BJ (cell line): ENCODE data around the gene AMZ1. TPM values are rescaled to one million over a fixed set of nuclear protein-coding genes. Genes with fewer than 3 reads are reported as not detected.

ENCODE experiments used
- CTCF ChIA-PET: fragments of 350-600 bp; formaldehyde crosslinking; extraction: SDS; loops from one replicate; lab custom pipeline; 2021; ENCODE audit warnings: antibody characterized with exemption, inconsistent platforms; lab: Yijun Ruan, JAX
- POLR2A ChIA-PET: fragments of 300-600 bp; sonication (Branson Sonifier 250); formaldehyde crosslinking; extraction: SDS; loops from one replicate; lab custom pipeline; 2021; ENCODE audit warnings: antibody characterized with exemption; lab: Charles Lee
- DNase-seq: peaks from one replicate; pipeline ENCODE4 v3.0.0-alpha.2; 2011; ENCODE audit warnings: low read depth
- H3K27me3 ChIP-seq: 2 replicates; pipeline ENCODE4 v1.6.0; 2011; ENCODE audit warnings: low read length; ENCODE audit not compliant: control insufficient read depth, insufficient read depth
- H3K36me3 ChIP-seq: 2 replicates; pipeline ENCODE4 v1.5.1; 2011; ENCODE audit warnings: low read length; ENCODE audit not compliant: control insufficient read depth, insufficient read depth
- H3K4me3 ChIP-seq: 2 replicates; pipeline ENCODE4 v1.5.1; 2011; ENCODE audit warnings: low read depth, mild to moderate bottlenecking, control low read depth, low read length
- polyA plus RNA-seq: library from polyadenylated mRNA; depleted of rRNA; stranded (reverse); fragments of >200 nt; gene quantifications from 2 replicates; pipeline ENCODE4 v1.2.3, GENCODE V29; 2011
- TF ChIP-seq, protein P1 (sequence below): IDR thresholded peaks from 2 replicates; pipeline ENCODE4 v1.5.1; 2011; ENCODE audit warnings: low read depth, mild to moderate bottlenecking, control low read depth, inconsistent platforms, low read length, moderate library complexity; ENCODE audit not compliant: insufficient read depth

The AMZ1 gene
- polyA plus RNA-seq, 1 experiment: 3.7 TPM

DNA sequence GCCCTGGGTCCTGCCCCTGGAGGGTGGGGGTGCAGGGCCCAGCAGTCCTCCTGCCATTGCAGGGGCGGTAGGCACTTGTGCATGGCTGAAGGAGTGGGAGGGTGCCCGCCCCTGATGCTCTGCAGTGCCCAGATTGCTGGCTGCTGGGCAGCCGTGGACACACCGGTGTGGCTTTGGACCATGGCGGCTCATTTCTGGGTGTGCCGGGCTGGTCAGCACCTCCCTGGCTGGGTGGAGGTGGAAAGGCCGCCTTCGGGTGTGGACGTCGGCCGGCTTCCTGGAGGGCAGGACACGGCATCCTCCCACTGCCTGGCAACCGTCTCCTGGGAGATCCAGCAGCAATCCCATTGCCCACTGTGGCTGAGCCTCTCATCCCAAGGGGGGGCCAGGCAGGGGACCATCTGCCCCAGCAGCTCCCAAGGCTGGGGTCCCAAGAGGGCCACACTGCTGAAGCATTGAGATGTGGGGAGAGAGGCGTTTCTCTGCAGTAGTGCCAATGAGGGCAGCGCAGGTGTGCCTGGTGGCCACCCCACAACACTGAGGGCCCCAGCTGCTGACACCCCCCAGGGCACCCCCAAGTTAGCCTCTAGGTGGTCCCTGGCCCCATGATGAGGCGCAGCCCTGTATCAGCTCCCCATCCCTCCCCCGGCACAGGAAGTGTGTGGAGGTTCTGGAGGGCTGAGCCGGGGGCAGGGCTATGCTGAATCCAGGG lies 43.3 kb upstream of the AMZ1 start:
- Histone ChIP-seq H3K36me3 (peaks cover 20% of the 10 kb centered on the region), H3K4me3 (no peak overlapping the region), H3K27me3 (no peaks in the 10 kb centered on the region)
- TF ChIP-seq, protein P1, sequence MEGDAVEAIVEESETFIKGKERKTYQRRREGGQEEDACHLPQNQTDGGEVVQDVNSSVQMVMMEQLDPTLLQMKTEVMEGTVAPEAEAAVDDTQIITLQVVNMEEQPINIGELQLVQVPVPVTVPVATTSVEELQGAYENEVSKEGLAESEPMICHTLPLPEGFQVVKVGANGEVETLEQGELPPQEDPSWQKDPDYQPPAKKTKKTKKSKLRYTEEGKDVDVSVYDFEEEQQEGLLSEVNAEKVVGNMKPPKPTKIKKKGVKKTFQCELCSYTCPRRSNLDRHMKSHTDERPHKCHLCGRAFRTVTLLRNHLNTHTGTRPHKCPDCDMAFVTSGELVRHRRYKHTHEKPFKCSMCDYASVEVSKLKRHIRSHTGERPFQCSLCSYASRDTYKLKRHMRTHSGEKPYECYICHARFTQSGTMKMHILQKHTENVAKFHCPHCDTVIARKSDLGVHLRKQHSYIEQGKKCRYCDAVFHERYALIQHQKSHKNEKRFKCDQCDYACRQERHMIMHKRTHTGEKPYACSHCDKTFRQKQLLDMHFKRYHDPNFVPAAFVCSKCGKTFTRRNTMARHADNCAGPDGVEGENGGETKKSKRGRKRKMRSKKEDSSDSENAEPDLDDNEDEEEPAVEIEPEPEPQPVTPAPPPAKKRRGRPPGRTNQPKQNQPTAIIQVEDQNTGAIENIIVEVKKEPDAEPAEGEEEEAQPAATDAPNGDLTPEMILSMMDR: no peak
- DNase-seq: no peak
- POLR2A ChIA-PET: no interaction called here
- CTCF ChIA-PET: interaction anchor here (1.5 to 1.7 kb wide), 4 partner anchors 8 to 221 kb away, joined by 3 to 6 read pairs (median 4); no protein-coding TSS in a partner anchor

DNA sequence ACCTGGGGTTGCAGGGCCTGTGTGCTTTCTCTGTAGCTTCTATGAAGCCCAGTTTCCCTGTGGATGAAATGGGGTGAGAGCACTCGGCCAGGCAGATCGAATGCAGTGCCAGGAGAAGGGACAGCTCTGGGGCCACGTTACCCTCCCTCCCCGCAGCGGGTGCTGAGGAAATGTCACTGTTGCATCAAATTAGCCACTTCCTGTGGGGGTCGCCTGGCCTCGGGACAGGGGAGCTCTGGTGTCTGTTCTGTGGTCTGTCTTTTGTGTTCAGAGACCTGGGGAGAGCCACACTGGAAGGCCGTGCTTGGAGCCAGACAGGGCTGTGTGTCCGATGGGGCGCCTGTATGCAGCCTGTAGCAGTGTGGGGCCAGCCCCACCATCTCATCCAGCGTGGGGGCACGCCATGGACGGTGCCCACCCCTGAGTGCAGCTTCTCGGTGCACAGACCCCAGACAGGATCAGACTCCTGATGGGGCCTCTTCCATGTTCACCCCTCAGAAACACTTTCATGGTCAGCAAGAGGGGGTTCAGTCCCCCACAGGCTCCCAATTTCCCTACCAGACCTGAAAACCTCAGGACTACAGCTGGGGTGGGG lies 42.6 kb upstream of the AMZ1 start:
- POLR2A ChIA-PET: no interaction called here
- Histone ChIP-seq H3K4me3 (no peak overlapping the region), H3K36me3 (peaks cover 23% of the 10 kb centered on the region), H3K27me3 (no peaks in the 10 kb centered on the region)
- TF ChIP-seq, protein P1: no peak
- CTCF ChIA-PET: interaction anchor here (1.5 to 1.7 kb wide), 3 partner anchors 25 to 220 kb away, joined by 3 to 5 read pairs (median 4); no protein-coding TSS in a partner anchor
- DNase-seq: no peak

DNA sequence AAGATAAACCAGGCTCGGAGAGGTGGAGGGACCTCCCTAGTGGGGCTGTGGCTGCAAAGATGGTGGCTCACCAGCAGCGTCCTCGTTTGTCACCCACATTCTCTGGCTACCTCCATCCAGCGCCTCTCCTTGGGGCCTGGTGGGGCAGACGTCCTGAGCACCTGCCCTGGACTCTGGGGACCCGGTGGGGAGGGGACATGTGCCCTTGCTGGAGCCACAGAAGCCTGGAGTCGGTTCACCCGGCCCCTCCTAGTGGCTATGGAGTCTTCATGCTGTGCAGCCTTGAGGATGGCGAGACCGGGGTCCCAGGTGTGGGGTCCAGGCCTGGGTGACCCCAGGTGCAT lies 41.7 kb upstream of the AMZ1 start:
- H3K36me3 ChIP-seq: peaks cover 27% of the 10 kb centered on the region
- ChIA-PET CTCF (interaction anchor here (1.7 kb wide), 1 partner anchor 80 kb away, joined by 4 read pairs; no protein-coding TSS in a partner anchor), POLR2A (no interaction called here)
- no peak overlapping the region for H3K4me3 ChIP-seq
- no peak for DNase-seq
- TF ChIP-seq, protein P1: no peak
- no peaks in the 10 kb centered on the region for H3K27me3 ChIP-seq

DNA sequence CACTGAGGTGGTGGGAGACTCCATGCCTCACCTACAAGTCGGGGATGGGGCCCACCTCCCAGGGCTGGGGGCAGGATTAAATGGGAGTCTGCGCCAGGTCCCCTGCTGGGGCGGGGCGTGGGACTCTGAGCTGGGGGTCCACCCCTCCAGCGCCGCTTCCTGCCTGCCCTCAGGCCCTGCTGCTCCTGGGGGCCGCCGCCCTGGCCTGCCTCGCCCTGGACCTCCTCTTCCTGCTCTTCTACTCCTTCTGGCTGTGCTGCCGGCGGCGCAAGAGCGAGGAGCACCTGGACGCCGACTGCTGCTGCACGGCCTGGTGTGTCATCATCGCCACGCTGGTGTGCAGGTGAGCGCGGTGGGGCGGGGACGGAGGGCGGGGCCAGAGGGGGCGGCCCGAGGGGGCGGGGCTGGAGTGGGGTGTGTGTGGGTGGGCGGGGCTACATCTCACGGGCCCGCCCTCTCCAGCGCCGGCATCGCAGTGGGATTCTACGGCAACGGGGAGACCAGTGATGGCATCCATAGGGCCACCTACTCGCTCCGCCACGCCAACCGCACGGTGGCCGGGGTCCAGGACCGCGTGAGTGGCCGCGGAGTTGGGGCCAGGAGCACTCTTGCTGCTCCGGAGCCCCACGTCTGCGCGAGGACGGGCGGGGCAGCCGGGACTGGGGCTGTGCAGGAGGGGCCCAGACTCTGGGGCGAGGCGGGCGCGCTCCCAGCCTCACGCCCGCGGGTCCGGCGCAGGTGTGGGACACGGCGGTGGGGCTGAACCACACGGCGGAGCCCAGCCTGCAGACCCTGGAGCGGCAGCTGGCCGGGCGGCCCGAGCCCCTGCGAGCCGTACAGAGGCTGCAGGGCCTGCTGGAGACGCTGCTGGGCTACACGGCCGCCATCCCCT lies 41.1 kb upstream of the AMZ1 start:
- DNase-seq: no peak
- POLR2A ChIA-PET: no interaction called here
- H3K27me3 ChIP-seq: no peaks in the 10 kb centered on the region
- TF ChIP-seq, protein P1: no peak
- H3K36me3 ChIP-seq: peaks cover 31% of the 10 kb centered on the region
- H3K4me3 ChIP-seq: no peak overlapping the region
- CTCF ChIA-PET: no interaction called here
